Hepatocyte (in vitro differentiated cells): ENCODE data around the gene SPATA31E1. TPM values are rescaled to one million over a fixed set of nuclear protein-coding genes. Genes with fewer than 3 reads are reported as not detected.
A peak's percentile ranks its signal among the peaks of the same experiment; 100 is the strongest.
"Not testable (repeated sequence)": the region's sequence is repeated elsewhere in the genome, so short reads cannot be mapped to it uniquely, and the experiment has no call there.

Experiments
- DNase-seq: peaks from one replicate; pipeline ENCODE4 v3.0.0-alpha.2; 2016; ENCODE audit warnings: low spot score
- H2AFZ ChIP-seq: fragments of 200-600 bp; sonication (generic); 2 replicates; pipeline ENCODE4 v1.6.0; 2016; ENCODE audit warnings: antibody characterized with exemption, mild to moderate bottlenecking
- H3K27ac ChIP-seq: fragments of 200-600 bp; sonication (generic); 2 replicates; pipeline ENCODE4 v1.5.1; 2016; ENCODE audit warnings: mild to moderate bottlenecking
- H3K27me3 ChIP-seq: fragments of 200-600 bp; sonication (generic); 2 replicates; pipeline ENCODE4 v1.6.1; 2016
- H3K36me3 ChIP-seq: fragments of 200-600 bp; sonication (generic); replicated peaks from 2 replicates; pipeline ENCODE4 v1.5.1; 2016; ENCODE audit warnings: low read depth; ENCODE audit not compliant: insufficient read depth
- H3K4me1 ChIP-seq: fragments of 200-600 bp; sonication (generic); 2 replicates; pipeline ENCODE4 v1.5.1; 2016; ENCODE audit warnings: mild to moderate bottlenecking, moderate library complexity; ENCODE audit not compliant: insufficient read depth
- H3K4me2 ChIP-seq: fragments of 200-600 bp; sonication (generic); 2 replicates; pipeline ENCODE4 v1.6.0; 2016
- H3K4me3 ChIP-seq: fragments of 200-600 bp; sonication (generic); 2 replicates; pipeline ENCODE4 v1.5.1; 2016; ENCODE audit warnings: mild to moderate bottlenecking
- H3K79me2 ChIP-seq: fragments of 200-600 bp; sonication (generic); 2 replicates; pipeline ENCODE4 v1.6.0; 2017; ENCODE audit warnings: mild to moderate bottlenecking
- H3K9me2 ChIP-seq: fragments of 200-600 bp; sonication (generic); replicated peaks from 2 replicates; pipeline ENCODE4 v1.6.0; 2017; ENCODE audit warnings: mild to moderate bottlenecking; ENCODE audit not compliant: insufficient read depth
- H3K9me3 ChIP-seq: fragments of 200-600 bp; sonication (generic); 2 replicates; pipeline ENCODE4 v1.5.1; 2016; ENCODE audit warnings: low read depth, mild to moderate bottlenecking
- H4K20me1 ChIP-seq: fragments of 200-600 bp; sonication (generic); 2 replicates; pipeline ENCODE4 v1.6.0; 2016; ENCODE audit warnings: mild to moderate bottlenecking; ENCODE audit not compliant: insufficient read depth, poor library complexity, severe bottlenecking
- EZH2 ChIP-seq: fragments of 200-600 bp; sonication (generic); IDR thresholded peaks from 2 replicates; pipeline ENCODE4 v1.6.1; 2016; ENCODE audit warnings: antibody characterized with exemption, mild to moderate bottlenecking, borderline replicate concordance
- EZH2phosphoT487 ChIP-seq: fragments of 200-600 bp; sonication (generic); IDR thresholded peaks from one replicate; pipeline ENCODE4 v1.6.1; 2018; ENCODE audit warnings: antibody characterized with exemption, mild to moderate bottlenecking, low read depth, moderate library complexity; ENCODE audit not compliant: unreplicated experiment, severe bottlenecking
- WGBS: methylation state at CpG from one replicate; pipeline ENCODE4 v1.1.6; 2016; ENCODE audit warnings: low lambda C conversion rate; ENCODE audit errors: missing lambda C conversion rate; 5-methylcytosine and 5-hydroxymethylcytosine counted together
- polyA plus RNA-seq: library from polyadenylated mRNA; unstranded; fragments of >200 nt; fragmentation: Nextera tagmentation; extraction: Ambion mirVana; gene quantifications from 2 replicates; pipeline ENCODE4 v1.2.1, GENCODE V29; 2016
- total RNA-seq: library from RNA; depleted of rRNA; stranded (reverse); fragments of >200 nt; gene quantifications from 2 replicates; pipeline ENCODE4 v1.2.3, GENCODE V29; 2014
- TF ChIP-seq, protein P1 (sequence below): fragments of 200-600 bp; sonication (generic); IDR thresholded peaks from 2 replicates; pipeline ENCODE4 v1.5.1; 2016; ENCODE audit warnings: antibody characterized with exemption, mild to moderate bottlenecking; ENCODE audit not compliant: poor library complexity

SPATA31E1 gene
- total and polyA plus RNA-seq, 2 experiments from 2014 or later = not detected

DNA sequence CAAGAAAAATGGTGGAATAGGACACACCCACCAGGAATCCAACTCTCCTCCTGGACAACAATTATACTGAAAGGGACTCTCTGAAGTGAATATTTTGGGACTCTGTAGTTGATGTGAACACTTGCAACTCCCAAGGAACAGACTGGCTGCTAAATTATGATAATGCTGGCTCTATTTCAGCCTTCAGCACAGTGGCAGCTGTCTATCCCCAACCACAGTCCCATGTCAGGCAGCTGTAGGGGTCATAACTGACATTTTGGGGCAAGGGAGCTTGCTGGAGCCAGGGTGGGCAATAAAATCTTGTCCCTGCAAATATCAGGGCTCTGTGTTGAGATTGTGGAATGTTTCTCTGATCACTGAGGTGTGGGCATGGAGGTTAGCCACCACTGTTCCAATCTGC lies 14.2 kb downstream of the SPATA31E1 start:
- Histone ChIP-seq H3K9me2 (no peaks in the 10 kb centered on the region), H3K4me3 (no peak overlapping the region), H2AFZ (no peak overlapping the region), H3K27me3 (no peaks in the 10 kb centered on the region), H3K79me2 (no peaks in the 10 kb centered on the region), H3K4me2 (no peak overlapping the region), H4K20me1 (no peaks in the 10 kb centered on the region), H3K9me3 (no peaks in the 10 kb centered on the region), H3K36me3 (no peaks in the 10 kb centered on the region), H3K27ac (no peak overlapping the region), H3K4me1 (no peaks in the 10 kb centered on the region)
- no peak for DNase-seq
- TF ChIP-seq, protein P1, sequence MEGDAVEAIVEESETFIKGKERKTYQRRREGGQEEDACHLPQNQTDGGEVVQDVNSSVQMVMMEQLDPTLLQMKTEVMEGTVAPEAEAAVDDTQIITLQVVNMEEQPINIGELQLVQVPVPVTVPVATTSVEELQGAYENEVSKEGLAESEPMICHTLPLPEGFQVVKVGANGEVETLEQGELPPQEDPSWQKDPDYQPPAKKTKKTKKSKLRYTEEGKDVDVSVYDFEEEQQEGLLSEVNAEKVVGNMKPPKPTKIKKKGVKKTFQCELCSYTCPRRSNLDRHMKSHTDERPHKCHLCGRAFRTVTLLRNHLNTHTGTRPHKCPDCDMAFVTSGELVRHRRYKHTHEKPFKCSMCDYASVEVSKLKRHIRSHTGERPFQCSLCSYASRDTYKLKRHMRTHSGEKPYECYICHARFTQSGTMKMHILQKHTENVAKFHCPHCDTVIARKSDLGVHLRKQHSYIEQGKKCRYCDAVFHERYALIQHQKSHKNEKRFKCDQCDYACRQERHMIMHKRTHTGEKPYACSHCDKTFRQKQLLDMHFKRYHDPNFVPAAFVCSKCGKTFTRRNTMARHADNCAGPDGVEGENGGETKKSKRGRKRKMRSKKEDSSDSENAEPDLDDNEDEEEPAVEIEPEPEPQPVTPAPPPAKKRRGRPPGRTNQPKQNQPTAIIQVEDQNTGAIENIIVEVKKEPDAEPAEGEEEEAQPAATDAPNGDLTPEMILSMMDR = no peak
- TF ChIP-seq EZH2 = no peak
- no peak for TF ChIP-seq EZH2phosphoT487

DNA sequence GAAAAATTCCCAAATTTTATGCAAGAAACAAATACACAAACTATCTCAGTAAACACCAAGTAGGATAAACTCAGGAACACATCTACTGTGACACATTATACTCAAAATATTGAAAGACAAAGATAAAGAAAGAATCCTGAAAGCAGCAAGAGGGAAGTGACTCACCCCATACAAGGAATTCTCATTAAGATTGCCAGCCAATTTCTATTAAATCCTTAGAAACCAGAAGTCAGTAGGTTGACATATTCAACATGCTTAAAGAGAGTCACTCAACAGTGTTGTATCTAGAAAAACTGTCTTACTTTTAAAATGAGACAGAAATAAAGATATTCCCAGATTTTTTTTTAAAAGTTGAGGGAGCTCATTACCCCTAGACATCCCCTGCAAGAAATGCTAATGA lies 15.5 kb downstream of the SPATA31E1 start:
- Histone ChIP-seq H3K4me3 (no peak overlapping the region), H3K4me2 (no peak overlapping the region), H3K9me2 (no peaks in the 10 kb centered on the region), H3K27me3 (no peaks in the 10 kb centered on the region), H3K27ac (no peak overlapping the region), H2AFZ (no peak overlapping the region), H3K9me3 (no peaks in the 10 kb centered on the region), H3K79me2 (no peaks in the 10 kb centered on the region), H4K20me1 (no peaks in the 10 kb centered on the region), H3K36me3 (no peaks in the 10 kb centered on the region), H3K4me1 (no peaks in the 10 kb centered on the region)
- DNase-seq = no peak
- TF ChIP-seq EZH2 (no peak), EZH2phosphoT487 (no peak)
- TF ChIP-seq, protein P1 = no peak

DNA sequence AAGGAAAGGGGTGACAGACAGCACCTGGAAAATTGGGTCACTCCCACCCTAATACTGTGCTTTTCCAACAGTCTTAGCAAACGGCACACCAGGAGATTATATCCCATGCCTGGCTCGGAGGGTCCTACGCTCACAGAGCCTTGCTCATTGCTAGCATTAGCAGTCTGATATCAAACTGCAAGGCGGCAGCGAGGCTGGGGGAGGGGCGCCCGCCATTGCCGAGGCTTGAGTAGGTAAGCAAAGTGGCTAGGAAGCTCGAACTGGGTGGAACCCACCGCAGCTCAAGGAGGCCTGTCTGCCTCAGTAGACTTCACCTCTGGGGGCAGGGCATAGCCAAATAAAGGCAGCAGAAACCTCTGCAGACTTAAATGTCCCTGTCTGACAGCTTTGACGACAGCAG lies 19.7 kb downstream of the SPATA31E1 start:
- not testable (repeated sequence) for H3K27me3 ChIP-seq, H4K20me1 ChIP-seq, H3K27ac ChIP-seq, H3K9me2 ChIP-seq, H2AFZ ChIP-seq, H3K36me3 ChIP-seq, H3K79me2 ChIP-seq, DNase-seq, H3K4me3 ChIP-seq, H3K9me3 ChIP-seq, H3K4me2 ChIP-seq, H3K4me1 ChIP-seq
- WGBS = 85% methylated on average over 11 of the region's 11 CpGs

DNA sequence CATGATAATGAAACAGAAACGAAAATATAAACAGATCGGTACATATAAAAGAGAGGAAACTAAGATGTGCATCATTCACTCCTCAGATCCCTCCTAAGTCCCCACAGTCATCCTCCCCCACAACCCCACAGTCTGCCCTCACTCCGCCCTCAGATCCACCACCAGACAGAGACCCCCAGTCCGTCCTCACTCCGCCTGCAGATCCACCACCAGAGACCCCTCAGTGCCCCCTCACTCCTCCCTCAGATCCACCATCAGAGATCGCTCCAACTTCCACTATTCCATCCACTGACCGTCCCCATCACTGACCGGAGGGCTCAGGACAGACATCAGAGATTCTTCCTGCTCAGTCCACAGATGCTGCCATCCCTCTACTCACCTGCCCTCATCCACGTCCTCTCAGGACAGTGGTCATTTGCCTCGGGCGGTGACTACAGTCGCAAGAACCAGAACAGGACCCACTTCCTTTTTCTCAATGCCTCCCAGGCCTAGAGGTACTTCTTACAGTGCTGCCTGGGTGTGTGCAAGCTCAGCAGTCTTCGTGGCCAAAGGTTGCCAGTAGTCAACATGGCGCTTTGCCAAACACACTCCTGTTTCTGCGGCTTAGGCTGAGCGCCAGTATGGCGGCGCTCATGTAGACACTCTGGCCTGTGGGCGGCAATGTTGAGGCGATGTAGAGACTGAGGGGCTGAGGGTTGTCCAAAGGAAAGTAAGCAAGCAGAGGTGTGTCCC lies 26.8 kb downstream of the SPATA31E1 start:
- peak; percentile 17 for DNase-seq
- Histone ChIP-seq H3K9me2 (no peaks in the 10 kb centered on the region), H4K20me1 (no peaks in the 10 kb centered on the region), H3K79me2 (no peaks in the 10 kb centered on the region), H2AFZ (no peak overlapping the region), H3K27ac (no peak overlapping the region), H3K9me3 (no peaks in the 10 kb centered on the region), H3K4me2 (no peak overlapping the region), H3K27me3 (no peaks in the 10 kb centered on the region), H3K36me3 (no peaks in the 10 kb centered on the region), H3K4me3 (no peak overlapping the region), H3K4me1 (no peaks in the 10 kb centered on the region)
- TF ChIP-seq EZH2phosphoT487 (no peak), EZH2 (no peak)
- TF ChIP-seq, protein P1 = no peak
- WGBS = 93% methylated on average over 20 of the region's 20 CpGs
